Upper lobe of left lung (tissue), 6 donors: ENCODE results near the gene ADCY2. TPM values are rescaled to one million over a fixed set of nuclear protein-coding genes. Genes with fewer than 3 reads are reported as not detected.

Source experiments
- ATAC-seq, 2 donors: fragments of 200-7000 bp; cut with Tn5 transposase; one replicate each; pipeline ENCODE4 v1.9.1; 2022; ENCODE audit warnings: mild to moderate bottlenecking in 2 of 2, moderate library complexity in 2 of 2; ENCODE audit not compliant: low FRiP score in 2 of 2
- DNase-seq, 2 donors: peaks; one replicate each; pipeline ENCODE4 v3.0.0-alpha.2; 2019 to 2020
- H3K27ac ChIP-seq, 4 donors: fragments of 200-600 bp; sonication (generic); one replicate each; pipeline ENCODE4 v1.5.1; 2016 to 2019
- H3K27me3 ChIP-seq, 4 donors: fragments of 200-600 bp; sonication (generic); one replicate each; pipeline ENCODE4 v1.5.1; 2017 to 2019
- H3K36me3 ChIP-seq, 4 donors: fragments of 200-600 bp; sonication (generic); one replicate each; pipeline ENCODE4 v1.5.1; 2016 to 2019
- H3K4me1 ChIP-seq, 4 donors: fragments of 200-600 bp; sonication (generic); one replicate each; pipeline ENCODE4 v1.5.1; 2018 to 2019
- H3K4me3 ChIP-seq, 4 donors: fragments of 200-600 bp; sonication (generic); one replicate each; pipeline ENCODE4 v1.5.1; 2017 to 2019; ENCODE audit warnings: mild to moderate bottlenecking in 2 of 4, moderate library complexity in 1 of 4
- H3K9me3 ChIP-seq, 4 donors: fragments of 200-600 bp; sonication (generic); one replicate each; pipeline ENCODE4 v1.5.1; 2018 to 2019
- EP300 ChIP-seq, 4 donors: sonication (generic); formaldehyde crosslinking; IDR thresholded peaks; one replicate each; pipeline ENCODE4 v1.5.1; 2017; ENCODE audit warnings: antibody characterized with exemption in 4 of 4, control low read depth in 2 of 4
- POLR2A ChIP-seq, 4 donors: fragments of 450-650 bp; IDR thresholded peaks; one replicate each; pipeline ENCODE4 v1.5.1; 2016 to 2017; ENCODE audit warnings: antibody characterized with exemption in 4 of 4, mild to moderate bottlenecking in 2 of 4
- POLR2AphosphoS5 ChIP-seq, 2 donors: sonication (generic); formaldehyde crosslinking; IDR thresholded peaks; one replicate each; pipeline ENCODE4 v1.5.1; 2017; ENCODE audit warnings: antibody characterized with exemption in 2 of 2
- WGBS, 2 donors: methylation state at CpG; one replicate each; pipeline ENCODE4 v1.1.5; 2017 to 2018; 5-methylcytosine and 5-hydroxymethylcytosine counted together
- total RNA-seq, 6 donors: library from RNA; depleted of rRNA in 4 of 6; stranded (reverse); fragments of >200 nt in 4 of 6; gene quantifications; one replicate each; pipeline versions ENCODE4 v1.1.0 to v1.2.1, GENCODE V29; 2016 to 2021
- TF ChIP-seq, protein P1 (sequence below), 6 experiments: fragments of 450-650 bp in 4 of 6; fragments of 200-600 bp in 2 of 6; sonication (generic) in 2 of 6; IDR thresholded peaks; one replicate each; pipeline ENCODE4 v1.5.1; 2016 to 2019; ENCODE audit warnings: antibody characterized with exemption in 6 of 6
- donor health status: DM: no; HTN: no; CAD: no; lungs with moderate emphysema.
- donor health status: DM: no; HTN: yes; CAD: no; lungs with severe emphysema.

The ADCY2 gene
- total RNA-seq, 6 donors from 2014 or later, result 0.20 to 2.4 (median 0.46) TPM; not detected in 1

DNA sequence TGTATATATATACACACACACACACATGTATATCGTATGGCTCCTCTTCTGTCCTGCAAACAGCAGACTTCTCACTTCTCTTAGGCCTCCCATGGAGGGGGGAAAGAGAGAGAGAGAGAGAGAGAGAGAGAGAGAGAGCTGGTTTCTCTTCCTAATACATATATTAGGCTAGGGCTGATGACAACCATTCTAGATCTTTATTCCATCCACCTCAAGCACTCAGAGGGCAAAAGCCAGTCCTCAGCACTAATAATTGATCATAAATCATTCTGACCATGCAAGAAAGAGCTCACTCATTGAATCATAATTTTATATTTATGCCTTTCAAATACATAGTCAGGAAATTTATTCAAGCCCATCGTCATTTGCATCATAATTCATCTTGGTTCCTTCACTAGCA is 408.0 kb downstream of the ADCY2 start:
- no peak overlapping the region for H3K4me3 ChIP-seq
- H3K4me1 ChIP-seq, result peaks cover 0 to 12% (median 0%) of the 10 kb centered on the region in 4 donors
- H3K36me3 ChIP-seq, result no peaks in the 10 kb centered on the region
- 56 to 77% methylated on average over 2 of the region's 2 CpGs for WGBS, 2 donors
- H3K27ac ChIP-seq, result no peak overlapping the region
- H3K9me3 ChIP-seq, result no peaks in the 10 kb centered on the region
- TF ChIP-seq POLR2AphosphoS5 (IDR thresholded peaks at IDR 0.05) (no peak), EP300 (IDR thresholded peaks at IDR 0.05) (no peak), POLR2A (IDR thresholded peaks at IDR 0.05) (no peak)
- TF ChIP-seq, protein P1, sequence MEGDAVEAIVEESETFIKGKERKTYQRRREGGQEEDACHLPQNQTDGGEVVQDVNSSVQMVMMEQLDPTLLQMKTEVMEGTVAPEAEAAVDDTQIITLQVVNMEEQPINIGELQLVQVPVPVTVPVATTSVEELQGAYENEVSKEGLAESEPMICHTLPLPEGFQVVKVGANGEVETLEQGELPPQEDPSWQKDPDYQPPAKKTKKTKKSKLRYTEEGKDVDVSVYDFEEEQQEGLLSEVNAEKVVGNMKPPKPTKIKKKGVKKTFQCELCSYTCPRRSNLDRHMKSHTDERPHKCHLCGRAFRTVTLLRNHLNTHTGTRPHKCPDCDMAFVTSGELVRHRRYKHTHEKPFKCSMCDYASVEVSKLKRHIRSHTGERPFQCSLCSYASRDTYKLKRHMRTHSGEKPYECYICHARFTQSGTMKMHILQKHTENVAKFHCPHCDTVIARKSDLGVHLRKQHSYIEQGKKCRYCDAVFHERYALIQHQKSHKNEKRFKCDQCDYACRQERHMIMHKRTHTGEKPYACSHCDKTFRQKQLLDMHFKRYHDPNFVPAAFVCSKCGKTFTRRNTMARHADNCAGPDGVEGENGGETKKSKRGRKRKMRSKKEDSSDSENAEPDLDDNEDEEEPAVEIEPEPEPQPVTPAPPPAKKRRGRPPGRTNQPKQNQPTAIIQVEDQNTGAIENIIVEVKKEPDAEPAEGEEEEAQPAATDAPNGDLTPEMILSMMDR (IDR thresholded peaks at IDR 0.05), result no peak
- DNase-seq (no peak), ATAC-seq (no peak)
- no peaks in the 10 kb centered on the region for H3K27me3 ChIP-seq

DNA sequence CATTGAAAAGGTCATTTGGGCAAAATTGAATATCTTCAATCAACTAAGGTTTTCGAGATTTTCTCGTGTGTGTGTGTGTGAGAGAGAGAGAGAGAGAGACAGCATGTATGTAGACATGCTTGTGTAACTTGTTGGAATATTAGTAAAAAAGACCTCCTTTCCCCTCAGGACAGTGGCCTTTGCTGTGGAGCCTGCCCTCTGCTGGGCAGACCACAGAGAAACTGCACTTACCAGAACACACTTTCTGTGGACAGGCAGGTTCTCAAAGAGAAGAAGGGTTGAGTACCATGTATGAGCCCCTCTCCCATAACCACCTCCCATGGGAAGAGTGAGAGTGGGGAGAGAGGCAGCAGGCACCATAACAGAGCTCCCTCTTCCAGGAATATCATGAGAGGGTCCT is 409.4 kb downstream of the ADCY2 start:
- no peak for ATAC-seq

GRCh38 chr5:7808998-7809397 is 413.1 kb downstream of the ADCY2 start:
- Histone ChIP-seq H3K27ac (no peak overlapping the region), H3K27me3 (no peaks in the 10 kb centered on the region), H3K4me3 (no peak overlapping the region), H3K9me3 (no peaks in the 10 kb centered on the region), H3K36me3 (no peaks in the 10 kb centered on the region), H3K4me1 (no peaks in the 10 kb centered on the region)
- ATAC-seq (no peak), DNase-seq (no peak)
- TF ChIP-seq POLR2AphosphoS5 (IDR thresholded peaks at IDR 0.05) (no peak), EP300 (IDR thresholded peaks at IDR 0.05) (no peak), POLR2A (IDR thresholded peaks at IDR 0.05) (no peak)
- TF ChIP-seq, protein P1 (IDR thresholded peaks at IDR 0.05), result no peak
- WGBS, 2 donors, result 88 to 90% methylated on average over 4 of the region's 4 CpGs

More for the DNA sequence above, 409.4 kb downstream of the ADCY2 start:
- TF ChIP-seq POLR2AphosphoS5 (IDR thresholded peaks at IDR 0.05), result no peak
- TF ChIP-seq EP300 (IDR thresholded peaks at IDR 0.05), result no peak
- TF ChIP-seq, protein P1 (IDR thresholded peaks at IDR 0.05), result no peak
- TF ChIP-seq POLR2A (IDR thresholded peaks at IDR 0.05), result no peak
- peaks cover 0 to 12% (median 0%) of the 10 kb centered on the region in 4 donors for H3K4me1 ChIP-seq
- H3K4me3 ChIP-seq, result no peak overlapping the region
- DNase-seq, result no peak
- H3K36me3 ChIP-seq, result no peaks in the 10 kb centered on the region
- H3K9me3 ChIP-seq, result no peaks in the 10 kb centered on the region
- no peaks in the 10 kb centered on the region for H3K27me3 ChIP-seq
- H3K27ac ChIP-seq, result no peak overlapping the region
- 93 to 94% methylated on average over 2 of the region's 2 CpGs for WGBS, 2 donors

- Histone ChIP-seq H3K9me3 (no peaks in the 10 kb centered on the region), H3K27ac (no peak overlapping the region), H3K4me1 (peaks cover 0 to 7% (median 3%) of the 10 kb centered on the region in 4 donors), H3K27me3 (no peaks in the 10 kb centered on the region), H3K4me3 (no peak overlapping the region), H3K36me3 (no peaks in the 10 kb centered on the region)
- WGBS, 2 donors, result 43 to 60% methylated on average over 5 of the region's 5 CpGs
- TF ChIP-seq POLR2AphosphoS5 (IDR thresholded peaks at IDR 0.05) (no peak), POLR2A (IDR thresholded peaks at IDR 0.05) (no peak), EP300 (IDR thresholded peaks at IDR 0.05) (no peak)
- TF ChIP-seq, protein P1 (IDR thresholded peaks at IDR 0.05), result no peak
- ATAC-seq (no peak), DNase-seq (no peak)
Observed at GRCh38 chr5:7811715-7812114, 415.8 kb downstream of the ADCY2 start.

DNA sequence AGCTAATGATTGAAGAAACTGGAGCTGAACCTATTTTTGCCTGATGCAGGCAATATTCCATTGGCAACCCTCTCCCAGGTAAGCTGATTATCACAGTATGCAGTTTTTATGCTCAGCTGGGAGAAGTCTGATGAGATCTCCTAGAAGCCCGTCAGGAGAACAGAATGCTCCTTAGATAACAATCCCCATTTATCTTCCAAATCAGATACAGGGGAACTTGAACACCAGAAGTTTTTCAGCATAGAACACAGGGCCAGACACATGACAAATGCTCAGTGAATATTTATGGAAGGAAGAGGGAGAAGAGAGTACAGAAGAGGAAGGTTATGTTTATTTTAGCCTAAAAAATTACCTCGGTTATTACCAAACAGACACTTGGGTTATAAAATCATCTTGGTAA is 417.1 kb downstream of the ADCY2 start:
- H3K27ac ChIP-seq, result no peak overlapping the region
- peaks cover 0 to 7% (median 3%) of the 10 kb centered on the region in 4 donors for H3K4me1 ChIP-seq
- no peaks in the 10 kb centered on the region for H3K27me3 ChIP-seq

More for the DNA sequence above, 417.1 kb downstream of the ADCY2 start:
- 43 to 54% methylated on average over 2 of the region's 2 CpGs for WGBS, 2 donors
- Histone ChIP-seq H3K36me3 (no peaks in the 10 kb centered on the region), H3K4me3 (no peak overlapping the region), H3K9me3 (no peaks in the 10 kb centered on the region)
- DNase-seq (no peak), ATAC-seq (no peak)
- TF ChIP-seq, protein P1 (IDR thresholded peaks at IDR 0.05), result no peak
- TF ChIP-seq POLR2AphosphoS5 (IDR thresholded peaks at IDR 0.05) (no peak), POLR2A (IDR thresholded peaks at IDR 0.05) (no peak), EP300 (IDR thresholded peaks at IDR 0.05) (no peak)
